ENCODE results near the gene FADS6.

GRCh38 chr17:74853669-74854068 is 39.8 kb downstream of the FADS6 start:
- TF ChIP-seq SUZ12 (IDR thresholded peaks at IDR 0.05; ENCODE audit: extremely low read depth, insufficient read depth, insufficient read length) (no peak), ZNF274 (IDR thresholded peaks at IDR 0.05; ENCODE audit: low read depth, low read length) (no peak)
